Dermis microvascular lymphatic vessel endothelial cell (primary cell): ENCODE data around the gene HAGH. TPM values are rescaled to one million over a fixed set of nuclear protein-coding genes. Genes with fewer than 3 reads are reported as not detected.

Experiments
- DNase-seq, 2 donors: peaks; one replicate each; pipeline versions ENCODE4 v3.0.0 to v3.0.0-alpha.2; 2010; ENCODE audit warnings: low read depth in 2 of 2
- total RNA-seq: library from RNA; depleted of rRNA; stranded (reverse); fragments of >200 nt; gene quantifications from 2 replicates; pipeline ENCODE4 v1.2.1, GENCODE V29; 2014

HAGH gene
- total RNA-seq, 1 donor from 2014 or later = 53.5 TPM

DNA sequence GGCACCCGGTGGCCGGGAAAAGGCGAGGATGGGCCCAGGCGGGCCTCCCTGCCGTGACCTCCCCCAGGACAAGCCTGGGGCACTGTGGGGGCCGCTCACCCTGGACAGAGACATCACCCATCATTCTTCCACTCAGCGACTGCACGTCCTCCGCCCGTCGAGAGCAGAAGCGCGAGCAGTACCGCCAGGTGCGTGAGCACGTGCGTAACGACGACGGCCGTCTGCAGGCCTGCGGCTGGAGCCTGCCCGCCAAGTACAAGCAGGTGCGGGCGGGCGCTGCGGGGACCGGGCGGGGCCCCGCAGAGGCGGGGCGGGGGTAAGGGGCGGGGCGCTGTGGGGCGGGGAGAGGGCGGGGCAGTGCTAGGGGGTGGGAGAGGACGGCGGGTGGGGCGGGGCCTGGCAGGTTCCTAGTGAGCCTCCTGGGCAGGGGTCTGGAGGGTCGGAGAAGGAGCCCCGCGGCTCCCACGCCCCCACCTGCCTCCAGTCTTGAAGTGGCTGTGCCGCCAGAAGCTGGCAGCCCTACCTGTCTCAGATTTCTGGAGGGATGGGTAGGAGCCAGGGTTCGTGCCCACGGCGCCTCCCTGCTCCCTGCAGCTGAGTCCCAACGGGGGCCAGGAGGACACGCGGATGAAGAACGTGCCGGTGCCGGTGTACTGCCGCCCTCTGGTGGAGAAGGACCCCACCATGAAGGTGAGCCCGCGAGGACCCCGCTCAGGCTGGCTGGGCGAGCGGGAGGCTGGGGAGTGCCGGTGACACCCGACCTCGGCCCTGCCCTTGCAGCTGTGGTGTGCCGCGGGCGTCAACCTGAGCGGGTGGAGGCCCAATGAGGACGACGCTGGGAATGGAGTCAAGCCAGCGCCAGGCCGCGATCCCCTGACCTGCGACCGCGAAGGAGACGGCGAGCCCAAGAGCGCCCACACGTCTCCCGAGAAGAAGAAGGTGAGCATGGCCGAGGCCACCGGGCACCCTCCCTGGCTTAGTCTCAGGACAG is 62.8 kb downstream of the HAGH start:
- peak in 1 of 2 donors; percentile 32 for DNase-seq

DNA sequence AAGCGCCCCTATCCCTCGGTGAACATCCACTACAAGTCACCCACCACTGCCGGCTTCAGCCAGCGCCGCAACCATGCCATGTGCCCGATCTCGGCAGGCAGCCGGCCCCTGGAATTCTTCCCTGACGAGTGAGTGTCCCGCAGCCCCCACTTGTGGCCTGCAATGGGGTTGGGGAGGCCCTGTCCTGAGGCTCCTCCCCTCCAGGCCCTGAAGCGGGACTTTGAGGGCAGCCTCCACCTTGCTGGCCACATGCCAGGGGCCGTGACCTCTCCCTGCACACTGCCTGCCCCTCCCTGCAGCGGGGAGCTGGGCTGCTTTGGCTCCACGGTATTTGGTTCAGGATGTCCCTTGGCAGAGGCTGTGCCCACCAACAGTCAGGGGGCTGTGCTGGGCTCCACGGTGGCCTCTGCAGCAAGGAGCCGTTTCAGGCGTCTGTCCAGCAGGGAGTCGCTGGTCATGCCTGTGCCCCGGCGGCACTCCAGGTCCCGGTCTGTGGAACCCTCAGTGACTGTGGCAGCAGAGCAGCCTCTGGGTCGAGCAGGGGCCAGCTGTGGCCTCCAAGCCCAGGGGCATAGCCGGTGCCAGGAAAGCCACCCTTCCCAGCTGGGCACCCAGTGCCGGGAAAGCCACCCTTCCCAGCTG is 63.6 kb downstream of the HAGH start:
- no peak for DNase-seq

DNA sequence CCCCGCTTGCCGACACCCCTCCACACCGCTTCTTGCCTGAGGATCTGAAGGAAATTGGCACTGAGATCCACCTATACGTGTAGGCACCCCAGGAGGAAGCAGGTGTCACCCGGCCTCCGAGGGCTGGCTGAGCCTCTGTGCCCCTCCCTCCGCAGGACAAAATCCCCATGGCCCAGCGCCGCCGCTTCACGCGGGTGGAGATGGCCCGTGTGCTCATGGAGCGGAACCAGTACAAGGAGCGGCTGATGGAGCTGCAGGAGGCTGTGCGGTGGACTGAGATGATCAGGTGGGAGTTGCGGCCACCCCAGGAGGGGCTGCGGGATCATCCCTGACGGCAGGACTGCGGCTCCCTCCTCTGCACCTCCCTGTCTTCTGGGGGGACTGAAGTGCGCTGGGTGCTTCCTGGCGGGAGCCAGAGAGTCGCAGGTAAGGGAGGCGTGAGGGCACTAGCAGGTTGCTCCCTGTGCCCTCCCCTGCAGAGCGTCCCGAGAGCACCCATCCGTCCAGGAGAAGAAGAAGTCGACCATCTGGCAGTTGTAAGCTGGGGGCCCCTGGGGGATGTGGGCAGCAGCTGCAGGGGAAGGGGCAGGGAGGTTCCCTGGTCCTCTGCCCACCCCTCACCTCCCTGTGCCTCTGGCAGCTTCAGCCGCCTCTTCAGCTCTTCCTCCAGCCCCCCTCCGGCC is 64.3 kb downstream of the HAGH start:
- DNase-seq = no peak

DNA sequence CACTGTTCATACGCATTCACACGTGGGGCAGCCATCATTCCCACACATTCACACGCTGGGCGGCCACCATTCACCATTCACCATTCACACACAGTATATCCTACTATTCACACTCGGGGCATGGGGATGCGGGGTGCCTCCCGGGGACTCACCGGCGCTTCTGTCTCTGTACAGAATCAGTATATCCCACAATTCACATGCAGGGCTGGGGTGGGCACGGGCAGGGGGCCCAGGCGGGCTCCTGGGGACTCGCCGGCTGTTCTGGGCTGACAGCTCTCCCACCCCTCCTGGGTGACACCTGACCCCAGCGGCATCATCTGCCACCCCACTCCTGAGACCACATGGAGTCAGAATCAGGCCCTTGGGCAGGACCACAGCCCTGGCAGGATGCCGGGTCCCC is 64.9 kb downstream of the HAGH start:
- DNase-seq = no peak

DNA sequence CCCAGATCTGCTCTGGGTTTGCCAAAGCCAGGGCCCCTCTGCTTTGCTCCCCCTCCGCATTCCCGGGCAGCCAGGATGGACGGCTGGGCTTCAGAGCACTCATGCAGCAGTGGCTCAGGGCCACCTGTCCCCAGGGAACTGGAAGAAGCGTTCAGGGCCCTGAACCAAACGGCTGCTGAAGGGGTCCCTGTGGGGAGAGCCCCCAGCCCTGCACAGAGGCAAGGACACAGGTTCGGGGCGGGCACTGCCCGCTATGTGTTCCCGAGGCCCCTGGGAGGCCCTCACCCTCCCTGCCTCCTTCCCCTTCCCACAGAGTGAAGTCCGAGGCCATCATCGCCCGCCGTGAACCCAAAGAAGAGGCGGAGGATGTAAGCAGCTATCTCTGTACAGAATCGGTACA is 65.7 kb downstream of the HAGH start:
- no peak for DNase-seq

DNA sequence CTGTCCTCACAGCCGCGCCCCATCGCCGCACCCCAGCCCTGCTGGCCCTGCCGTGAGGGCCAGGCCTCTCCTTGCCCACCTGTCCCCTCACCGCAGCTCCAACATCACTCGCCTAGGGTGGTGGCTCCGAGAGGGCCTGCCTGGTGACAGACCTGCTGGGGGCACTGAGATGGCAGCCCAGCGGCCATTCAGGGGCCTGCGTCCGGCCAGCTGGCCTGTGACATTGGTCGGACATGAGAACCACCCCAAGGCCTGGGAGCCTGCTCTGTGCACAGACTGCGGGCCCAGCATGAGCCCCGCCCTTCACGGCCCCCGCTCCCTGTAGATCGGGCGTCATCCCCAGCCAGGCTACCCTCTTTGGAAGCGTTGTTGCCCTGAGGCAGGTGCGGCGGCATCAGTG is 67.1 kb downstream of the HAGH start:
- no peak for DNase-seq

DNA sequence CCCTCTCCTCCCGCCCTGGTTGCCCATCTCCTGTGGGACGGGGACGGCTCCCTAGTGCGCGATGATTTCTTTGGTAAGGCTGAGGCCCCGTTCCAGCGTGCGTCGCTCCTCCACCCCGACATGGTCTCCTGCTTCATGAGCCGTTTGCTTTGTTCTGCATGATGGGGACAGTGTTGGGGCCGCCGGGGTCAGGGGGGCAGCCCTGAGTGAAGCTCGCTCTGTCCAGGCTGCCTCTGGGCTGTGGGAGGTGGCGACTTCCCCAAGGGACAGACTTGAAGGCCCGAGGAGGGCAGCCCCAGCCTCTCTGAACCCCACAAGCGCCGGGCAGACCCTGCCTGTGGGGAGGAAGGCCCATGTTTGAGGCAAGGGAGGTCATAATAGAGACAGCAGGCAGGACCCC is 67.7 kb downstream of the HAGH start:
- DNase-seq = no peak

DNA sequence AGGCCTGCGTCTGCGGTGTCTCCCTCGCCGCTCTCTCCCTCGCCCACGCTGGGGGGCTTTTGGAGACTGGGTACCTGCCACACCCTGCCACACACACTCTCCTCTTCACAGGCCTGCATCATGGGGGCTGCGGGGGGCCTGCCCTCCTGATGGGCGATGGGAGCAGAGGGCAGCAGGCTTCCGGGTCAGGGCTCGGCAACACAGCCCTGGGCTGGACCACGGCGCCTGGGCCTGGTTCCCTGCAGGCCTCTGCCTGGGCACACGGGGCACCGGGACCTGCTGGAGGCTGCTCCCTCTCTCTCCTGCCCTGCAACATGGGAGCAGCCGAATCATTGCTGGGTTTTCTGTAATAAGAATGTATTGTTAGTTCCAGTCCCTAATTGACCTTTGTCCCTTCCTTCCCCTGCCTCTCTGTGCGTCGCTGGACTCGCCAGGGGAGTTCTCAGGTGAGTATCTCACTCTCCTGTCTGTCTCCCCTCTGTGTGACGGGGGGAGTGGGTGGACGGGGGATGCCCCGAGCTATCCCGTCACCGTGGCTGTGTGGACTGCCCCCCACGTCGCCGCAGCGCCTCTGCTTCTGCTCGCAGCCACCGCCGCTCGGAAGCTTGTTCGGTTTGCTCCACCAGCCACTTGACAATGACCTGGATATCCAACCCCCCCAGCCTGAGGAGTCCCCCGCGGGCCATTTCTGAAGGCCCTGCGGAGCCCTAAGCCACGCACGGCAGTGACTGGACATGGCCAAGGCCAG is 68.7 kb downstream of the HAGH start:
- no peak for DNase-seq

Other genes with a start within 250 kb of the HAGH start
- gene IFT140, start 214.8 kb downstream of the HAGH start, total RNA-seq = 11.3 and 17.4 TPM in 2 replicates
- gene CRAMP1, start 214.5 kb downstream of the HAGH start, total RNA-seq = 7.1 and 12.9 TPM in 2 replicates
- gene JPT2, start 148.5 kb downstream of the HAGH start, total RNA-seq = 42.5 and 56.1 TPM in 2 replicates
- gene MAPK8IP3, start 120.6 kb downstream of the HAGH start, total RNA-seq = 13.9 and 25.7 TPM in 2 replicates
- gene NME3, start 55.3 kb downstream of the HAGH start, total RNA-seq = 33.0 and 37.6 TPM in 2 replicates
- gene EME2, start 54.0 kb downstream of the HAGH start, total RNA-seq = 2.6 and 4.6 TPM in 2 replicates
- 48.1 and 58.2 TPM in 2 replicates for gene MRPS34, start 53.7 kb downstream of the HAGH start, total RNA-seq
- 35.3 and 54.2 TPM in 2 replicates for gene SPSB3, start 44.3 kb downstream of the HAGH start, total RNA-seq
- gene NUBP2, start 43.9 kb downstream of the HAGH start, total RNA-seq = 58.9 and 76.7 TPM in 2 replicates
- gene IGFALS, start 33.1 kb downstream of the HAGH start, total RNA-seq = not detected in 2 replicates
- gene FAHD1, start 381 bp upstream of the HAGH start, total RNA-seq = 72.3 and 84.5 TPM in 2 replicates
- gene MEIOB, start 45.3 kb upstream of the HAGH start, total RNA-seq = not detected in 2 replicates
- not detected in 2 replicates for gene HS3ST6, start 91.6 kb upstream of the HAGH start, total RNA-seq
- 10.4 and 11.9 TPM in 2 replicates for gene MSRB1, start 116.4 kb upstream of the HAGH start, total RNA-seq
- not detected in 2 replicates for gene RPL3L, start 127.9 kb upstream of the HAGH start, total RNA-seq
- gene NDUFB10, start 132.7 kb upstream of the HAGH start, total RNA-seq = 137 and 147 TPM in 2 replicates
- gene RPS2, start 138.0 kb upstream of the HAGH start, total RNA-seq = 2,692 and 2,867 TPM in 2 replicates
- gene RNF151, start 140.0 kb upstream of the HAGH start, total RNA-seq = not detected in 2 replicates
- 31.7 and 41.5 TPM in 2 replicates for gene TBL3, start 145.2 kb upstream of the HAGH start, total RNA-seq
- 0.13 TPM in 1 of 2 replicates, not detected in the other for gene NOXO1, start 154.6 kb upstream of the HAGH start, total RNA-seq
- 9.7 and 10.3 TPM in 2 replicates for gene GFER, start 157.4 kb upstream of the HAGH start, total RNA-seq
- 1.3 and 1.5 TPM in 2 replicates for gene SYNGR3, start 163.1 kb upstream of the HAGH start, total RNA-seq
- 9.2 and 12.9 TPM in 2 replicates for gene ZNF598, start 183.0 kb upstream of the HAGH start, total RNA-seq
- 0.25 and 1.3 TPM in 2 replicates for gene NPW, start 193.0 kb upstream of the HAGH start, total RNA-seq
- gene NHERF2, start 200.1 kb upstream of the HAGH start, total RNA-seq = 48.5 and 64.6 TPM in 2 replicates
- gene NTHL1, start 221.0 kb upstream of the HAGH start, total RNA-seq = 22.4 and 39.3 TPM in 2 replicates
- 23.6 and 36.4 TPM in 2 replicates for gene TSC2, start 221.2 kb upstream of the HAGH start, total RNA-seq